Hematopoietic multipotent progenitor cell treated with erythropoietin and hydrocortisone succinate and interleukin-3 and kit ligand, for 17 days (in vitro differentiated cells): ENCODE results near the gene OTUD6A.
"Not testable (repeated sequence)": the region's sequence is repeated elsewhere in the genome, so short reads cannot be mapped to it uniquely, and the experiment has no call there.

Experiments used
- DNase-seq: peaks from one replicate; pipeline ENCODE4 v3.0.0-alpha.2; 2015; ENCODE audit warnings: low spot score

The OTUD6A gene

DNA sequence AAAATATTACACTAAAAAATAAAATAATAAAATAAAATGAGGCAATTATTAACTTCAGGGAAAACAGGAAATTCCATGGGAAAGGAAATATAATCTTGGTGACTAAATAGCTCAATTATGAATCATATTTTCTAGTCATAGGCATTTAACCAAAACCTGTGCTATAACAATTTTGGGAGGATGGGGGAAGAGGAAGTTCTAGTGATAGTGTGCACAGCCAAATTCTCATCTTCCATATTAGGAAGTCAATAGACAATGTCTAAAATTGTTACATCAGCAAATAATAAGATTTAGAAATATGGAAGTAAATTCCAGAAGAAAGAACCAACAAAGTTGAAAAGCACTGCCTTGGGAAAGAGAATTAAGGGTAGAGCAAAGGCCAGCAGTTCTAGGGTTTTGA lies 15.3 kb upstream of the OTUD6A start:
- no peak for DNase-seq

- no peak for DNase-seq
Measured at GRCh38 chrX:70049406-70049805, 12.9 kb upstream of the OTUD6A start.

DNA sequence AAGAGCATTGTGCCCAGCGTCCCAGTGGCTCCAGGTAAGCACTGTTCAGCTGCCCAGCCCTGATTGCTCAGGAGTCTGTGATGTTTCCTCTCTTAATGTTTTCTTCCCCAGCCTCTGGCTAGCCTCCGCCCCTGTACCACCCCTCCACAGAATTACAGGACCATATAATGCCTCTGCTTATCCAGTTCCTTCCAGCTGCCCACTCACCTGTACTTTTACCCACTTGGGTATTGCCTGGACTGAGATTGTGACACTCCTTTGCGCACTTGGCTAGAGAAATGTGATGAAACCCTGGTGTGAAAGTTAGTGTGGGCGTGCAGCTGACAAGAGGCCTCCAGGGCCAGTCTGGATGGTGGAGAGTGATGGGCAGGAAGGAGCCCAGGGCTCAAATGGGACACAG lies 12.3 kb upstream of the OTUD6A start, which contains the start of gene AWAT2:
AWAT2 (minus strand) TSS at position 14 of the 400 bp plus-strand sequence; CDS start at position 8, 6 bp downstream.
- no peak for DNase-seq

DNA sequence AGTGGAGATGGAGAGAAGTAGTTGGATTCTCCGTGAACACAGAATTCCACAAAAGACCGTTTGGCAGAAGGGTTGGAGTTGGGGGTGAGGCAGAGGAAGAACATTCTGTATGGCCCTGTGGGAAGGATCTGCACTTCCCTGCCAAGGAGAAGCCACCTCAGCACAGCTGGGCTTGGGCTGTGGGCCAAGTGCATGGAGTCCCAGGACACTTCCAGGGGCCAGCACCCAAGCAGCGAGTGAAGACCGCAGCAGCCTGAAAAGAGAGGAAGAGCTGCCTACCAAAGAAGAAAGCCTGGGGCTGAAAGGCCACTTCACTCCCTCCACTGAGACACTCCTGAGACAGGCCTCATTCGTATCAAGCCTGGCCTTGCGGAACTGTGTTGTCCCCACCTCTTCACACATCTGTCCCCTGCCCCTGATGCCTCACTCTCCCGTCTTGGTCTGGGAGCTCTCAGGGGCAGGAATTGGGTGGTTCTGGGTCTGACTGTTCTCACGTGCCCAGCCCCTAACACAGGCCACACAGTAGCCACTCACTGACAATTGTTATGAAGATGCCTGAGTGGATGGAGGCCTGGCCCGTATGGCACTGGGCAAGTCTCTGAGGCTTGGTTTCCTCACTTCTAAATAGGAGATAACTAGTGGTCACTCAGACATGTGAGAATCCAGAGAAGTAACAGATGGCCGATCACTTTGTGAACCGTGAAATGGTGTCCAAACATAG lies 9.2 kb upstream of the OTUD6A start:
- DNase-seq: no peak

- no peak for DNase-seq
Measured at GRCh38 chrX:70054391-70054790, 7.9 kb upstream of the OTUD6A start.

- DNase-seq: no peak
Measured at GRCh38 chrX:70062961-70063550, 799 bp downstream of the OTUD6A start.

DNA sequence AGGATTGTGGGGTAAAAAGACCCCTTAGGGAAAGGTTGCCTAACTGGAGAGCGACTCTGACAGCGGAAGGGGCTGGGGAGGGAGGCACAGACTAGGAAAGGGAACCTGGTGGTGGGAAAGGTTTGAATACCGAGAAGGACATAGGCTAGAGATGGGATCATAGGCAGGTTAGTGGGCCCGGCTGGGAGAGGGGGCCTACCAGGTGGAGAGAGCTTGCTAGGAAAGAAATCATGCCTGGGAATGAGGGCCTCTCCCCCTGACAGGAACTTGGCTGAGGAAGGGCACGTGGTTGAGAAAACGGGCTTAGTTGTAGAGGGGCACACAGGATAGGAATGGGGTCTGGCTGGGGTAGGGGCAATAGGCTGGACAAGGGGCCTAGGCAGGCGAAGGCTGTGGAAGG lies 4.4 kb downstream of the OTUD6A start:
- no peak for DNase-seq

- DNase-seq: no peak
Measured at GRCh38 chrX:70079297-70079696, 17.0 kb downstream of the OTUD6A start.

DNA sequence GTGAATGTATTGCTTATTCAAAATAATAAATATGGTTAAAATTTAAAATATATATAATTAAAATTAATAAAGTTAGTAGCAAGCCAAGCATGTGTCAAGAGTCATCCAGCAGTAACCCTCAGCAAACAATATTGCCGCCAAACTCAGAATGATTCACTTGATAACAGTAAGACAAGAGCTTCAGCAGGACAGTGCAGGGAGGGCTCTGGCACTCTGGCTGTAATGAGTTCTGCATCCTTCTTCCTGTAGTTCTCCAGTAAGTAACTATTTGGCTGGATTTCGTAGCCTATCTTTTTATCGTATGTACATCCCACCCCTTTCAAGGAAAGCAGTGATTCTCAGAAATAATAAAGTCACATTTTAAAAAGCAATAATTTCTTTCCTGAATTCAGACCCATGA lies 17.6 kb downstream of the OTUD6A start:
- no peak for DNase-seq

- no peak for DNase-seq
Measured at GRCh38 chrX:70082723-70083122, 20.5 kb downstream of the OTUD6A start.

DNA sequence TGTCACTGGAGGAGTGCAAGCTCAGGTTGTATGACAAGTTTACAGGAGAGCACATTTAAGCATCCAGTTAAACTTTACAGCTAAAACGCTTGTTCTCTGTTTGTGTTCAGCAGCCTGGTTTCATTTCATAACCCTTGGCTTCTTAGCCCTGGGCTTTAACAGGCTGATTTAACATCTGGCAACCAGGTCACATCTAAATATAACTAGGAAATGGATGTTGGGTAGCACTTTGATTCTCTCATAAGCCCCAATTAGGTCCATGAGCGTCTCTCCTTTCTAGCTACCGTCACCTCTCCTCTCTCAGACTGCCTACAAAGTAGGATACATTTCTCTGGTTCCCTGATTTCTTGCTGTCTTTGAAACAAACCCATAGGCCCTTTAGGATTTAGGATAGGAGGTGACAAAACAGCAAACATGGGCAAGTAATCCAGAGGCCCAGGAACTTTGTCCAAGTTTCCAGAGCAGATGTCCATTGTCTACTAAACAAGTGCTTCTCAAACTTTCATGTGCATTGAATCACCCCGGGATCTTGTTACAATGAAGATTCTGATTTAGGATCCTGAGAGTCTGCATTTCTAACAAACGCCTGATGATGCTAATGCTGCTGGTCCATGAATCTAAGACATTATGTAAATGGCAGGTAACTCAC lies 22.5 kb downstream of the OTUD6A start:
- DNase-seq: no peak

- peak; percentile 15 for DNase-seq
Measured at GRCh38 chrX:70087857-70088630, 25.8 kb downstream of the OTUD6A start.

GRCh38 chrX:70088751-70089150 lies 26.5 kb downstream of the OTUD6A start:
- no peak for DNase-seq

DNA sequence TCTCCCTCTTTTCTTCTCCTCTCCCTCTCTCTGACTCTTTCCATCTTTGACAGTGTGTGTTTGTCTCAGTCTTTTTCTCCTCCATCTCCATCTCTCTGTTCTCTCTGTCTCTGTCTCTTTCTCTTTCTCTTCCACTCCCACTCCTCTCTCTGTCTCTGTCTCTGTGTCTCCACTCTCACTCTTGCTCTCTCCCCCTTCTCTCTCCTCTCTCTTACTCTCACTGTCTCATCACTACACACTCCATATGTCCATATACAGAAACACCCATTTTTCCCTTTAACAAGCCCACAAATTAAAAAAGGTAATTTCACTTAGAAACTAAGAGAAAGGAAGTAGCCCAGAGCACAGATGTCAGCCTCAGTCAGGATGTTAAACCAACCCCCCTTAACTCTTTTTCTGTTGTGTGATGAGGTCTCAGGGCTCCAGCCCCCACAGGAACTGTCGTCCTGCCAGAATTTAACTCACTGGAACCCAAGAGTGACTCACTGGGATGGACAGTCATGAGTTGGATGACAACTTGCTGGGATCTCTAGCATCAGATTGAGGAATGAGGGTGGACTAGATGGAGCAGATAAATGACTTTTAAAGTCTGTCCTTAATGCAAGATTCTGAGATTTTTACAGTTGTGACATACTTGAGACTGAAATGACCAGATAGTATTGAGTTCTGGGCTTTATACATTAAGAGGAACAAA lies 27.5 kb downstream of the OTUD6A start:
- no peak for DNase-seq

DNA sequence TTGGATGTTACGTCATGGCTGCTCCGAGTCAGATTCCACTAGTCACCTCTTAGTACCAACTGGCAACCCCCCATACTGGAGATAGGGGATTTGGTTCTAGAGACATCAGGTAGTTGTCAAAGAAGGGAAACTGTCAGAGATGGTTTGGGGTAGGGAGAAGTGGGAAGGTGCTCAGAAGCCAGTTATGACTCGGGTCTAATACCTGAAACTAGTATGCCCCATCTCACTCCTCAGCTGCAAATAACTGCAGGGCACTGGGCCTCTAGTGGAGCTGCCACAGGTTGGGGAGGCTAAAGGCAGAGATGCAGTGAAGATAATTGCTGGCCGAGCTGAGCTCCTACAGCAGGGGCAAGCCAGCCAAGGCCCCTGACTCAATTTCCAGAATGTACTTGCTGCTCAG lies 30.0 kb downstream of the OTUD6A start:
- DNase-seq: no peak

- DNase-seq: no peak
Measured at GRCh38 chrX:70096052-70096451, 33.8 kb downstream of the OTUD6A start.

- DNase-seq: no peak
Measured at GRCh38 chrX:70105229-70105628, 43.0 kb downstream of the OTUD6A start.

GRCh38 chrX:70111436-70112026 lies 49.3 kb downstream of the OTUD6A start:
- not testable (repeated sequence) for DNase-seq
